ENCODE results near the gene STARD9.

Gene STARD9

GRCh38 chr15:42710662-42711061, 135.3 kb downstream of the STARD9 start:
- Histone ChIP-seq H3K36me3 (ENCODE audit: insufficient read depth, low read length) (no peaks in the 10 kb centered on the region), H3K9ac (ENCODE audit: low read depth, low read length) (no peak overlapping the region), H3K4me1 (ENCODE audit: insufficient read depth, low read length) (no peaks in the 10 kb centered on the region), H3K9me3 (ENCODE audit: control insufficient read depth, insufficient read depth, low read length) (no peaks in the 10 kb centered on the region)

GRCh38 chr15:42711746-42712145, 136.3 kb downstream of the STARD9 start:
- no peak overlapping the region for H3K9ac ChIP-seq (ENCODE audit: low read depth, low read length)
- no peaks in the 10 kb centered on the region for H3K9me3 ChIP-seq (ENCODE audit: control insufficient read depth, insufficient read depth, low read length)
- H3K4me1 ChIP-seq (ENCODE audit: insufficient read depth, low read length) = no peaks in the 10 kb centered on the region
- H3K36me3 ChIP-seq (ENCODE audit: insufficient read depth, low read length) = no peaks in the 10 kb centered on the region

- Histone ChIP-seq H3K36me3 (ENCODE audit: insufficient read depth, low read length) (no peaks in the 10 kb centered on the region), H3K9ac (ENCODE audit: low read depth, low read length) (no peak overlapping the region), H3K4me1 (ENCODE audit: insufficient read depth, low read length) (no peaks in the 10 kb centered on the region), H3K9me3 (ENCODE audit: control insufficient read depth, insufficient read depth, low read length) (no peaks in the 10 kb centered on the region)
Measured at GRCh38 chr15:42712584-42712983, 137.2 kb downstream of the STARD9 start.

- no peaks in the 10 kb centered on the region; the same call in 1 of the 2 replicates for H3K36me3 ChIP-seq (ENCODE audit: insufficient read depth, low read length)
- no peaks in the 10 kb centered on the region for H3K9me3 ChIP-seq (ENCODE audit: control insufficient read depth, insufficient read depth, low read length)
- H3K4me1 ChIP-seq (ENCODE audit: insufficient read depth, low read length) = no peaks in the 10 kb centered on the region
- no peak overlapping the region for H3K9ac ChIP-seq (ENCODE audit: low read depth, low read length)
Measured at GRCh38 chr15:42716125-42716524, 140.7 kb downstream of the STARD9 start.

- Histone ChIP-seq H3K9me3 (ENCODE audit: control insufficient read depth, insufficient read depth, low read length) (no peaks in the 10 kb centered on the region), H3K9ac (ENCODE audit: low read depth, low read length) (no peak overlapping the region), H3K4me1 (ENCODE audit: insufficient read depth, low read length) (no peaks in the 10 kb centered on the region), H3K36me3 (ENCODE audit: insufficient read depth, low read length) (no peaks in the 10 kb centered on the region; the same call in 1 of the 2 replicates)
Measured at GRCh38 chr15:42716626-42717025, 141.2 kb downstream of the STARD9 start.

- Histone ChIP-seq H3K36me3 (ENCODE audit: insufficient read depth, low read length) (peaks cover 2% of the 10 kb centered on the region), H3K9ac (ENCODE audit: low read depth, low read length) (no peak overlapping the region), H3K4me1 (ENCODE audit: insufficient read depth, low read length) (no peaks in the 10 kb centered on the region), H3K9me3 (ENCODE audit: control insufficient read depth, insufficient read depth, low read length) (no peaks in the 10 kb centered on the region)
Measured at GRCh38 chr15:42719043-42719442, 143.6 kb downstream of the STARD9 start.

GRCh38 chr15:42720071-42720470, 144.7 kb downstream of the STARD9 start:
- Histone ChIP-seq H3K9ac (ENCODE audit: low read depth, low read length) (no peak overlapping the region), H3K36me3 (ENCODE audit: insufficient read depth, low read length) (peaks cover 8% of the 10 kb centered on the region), H3K9me3 (ENCODE audit: control insufficient read depth, insufficient read depth, low read length) (no peaks in the 10 kb centered on the region)

GRCh38 chr15:42721016-42721415, 145.6 kb downstream of the STARD9 start:
- Histone ChIP-seq H3K9ac (ENCODE audit: low read depth, low read length) (no peak overlapping the region), H3K4me1 (ENCODE audit: insufficient read depth, low read length) (no peaks in the 10 kb centered on the region), H3K9me3 (ENCODE audit: control insufficient read depth, insufficient read depth, low read length) (no peaks in the 10 kb centered on the region), H3K36me3 (ENCODE audit: insufficient read depth, low read length) (peaks cover 9% of the 10 kb centered on the region)

More at GRCh38 chr15:42720071-42720470, 144.7 kb downstream of the STARD9 start:
- H3K4me1 ChIP-seq (ENCODE audit: insufficient read depth, low read length) = no peaks in the 10 kb centered on the region

GRCh38 chr15:42721916-42722315, 146.5 kb downstream of the STARD9 start:
- no peak overlapping the region for H3K9ac ChIP-seq (ENCODE audit: low read depth, low read length)
- no peaks in the 10 kb centered on the region for H3K4me1 ChIP-seq (ENCODE audit: insufficient read depth, low read length)
- no peaks in the 10 kb centered on the region for H3K9me3 ChIP-seq (ENCODE audit: control insufficient read depth, insufficient read depth, low read length)
- H3K36me3 ChIP-seq (ENCODE audit: insufficient read depth, low read length) = peaks cover 12% of the 10 kb centered on the region

- H3K36me3 ChIP-seq (ENCODE audit: insufficient read depth, low read length) = peaks cover 14% of the 10 kb centered on the region
- H3K4me1 ChIP-seq (ENCODE audit: insufficient read depth, low read length) = peaks cover 6% of the 10 kb centered on the region
- no peaks in the 10 kb centered on the region for H3K9me3 ChIP-seq (ENCODE audit: control insufficient read depth, insufficient read depth, low read length)
- no peak overlapping the region for H3K9ac ChIP-seq (ENCODE audit: low read depth, low read length)
Measured at GRCh38 chr15:42723068-42723467, 147.7 kb downstream of the STARD9 start.

GRCh38 chr15:42724276-42724675, 148.9 kb downstream of the STARD9 start:
- Histone ChIP-seq H3K9me3 (ENCODE audit: control insufficient read depth, insufficient read depth, low read length) (no peaks in the 10 kb centered on the region), H3K9ac (ENCODE audit: low read depth, low read length) (no peak overlapping the region), H3K36me3 (ENCODE audit: insufficient read depth, low read length) (peaks cover 14% of the 10 kb centered on the region), H3K4me1 (ENCODE audit: insufficient read depth, low read length) (peaks cover 12% of the 10 kb centered on the region)

- Histone ChIP-seq H3K9ac (ENCODE audit: low read depth, low read length) (no peak overlapping the region), H3K9me3 (ENCODE audit: control insufficient read depth, insufficient read depth, low read length) (no peaks in the 10 kb centered on the region), H3K4me1 (ENCODE audit: insufficient read depth, low read length) (peaks cover 12% of the 10 kb centered on the region), H3K36me3 (ENCODE audit: insufficient read depth, low read length) (peaks cover 14% of the 10 kb centered on the region)
Measured at GRCh38 chr15:42725331-42725903, 150.0 kb downstream of the STARD9 start.

GRCh38 chr15:42726114-42726513, 150.7 kb downstream of the STARD9 start:
- no peak overlapping the region for H3K9ac ChIP-seq (ENCODE audit: low read depth, low read length)
- H3K36me3 ChIP-seq (ENCODE audit: insufficient read depth, low read length) = peaks cover 14% of the 10 kb centered on the region
- no peaks in the 10 kb centered on the region for H3K9me3 ChIP-seq (ENCODE audit: control insufficient read depth, insufficient read depth, low read length)
- peaks cover 12% of the 10 kb centered on the region for H3K4me1 ChIP-seq (ENCODE audit: insufficient read depth, low read length)

GRCh38 chr15:42727750-42728381, 152.5 kb downstream of the STARD9 start:
- Histone ChIP-seq H3K36me3 (ENCODE audit: insufficient read depth, low read length) (peaks cover 19% of the 10 kb centered on the region), H3K9me3 (ENCODE audit: control insufficient read depth, insufficient read depth, low read length) (no peaks in the 10 kb centered on the region), H3K9ac (ENCODE audit: low read depth, low read length) (no peak overlapping the region), H3K4me1 (ENCODE audit: insufficient read depth, low read length) (peaks cover 12% of the 10 kb centered on the region)

GRCh38 chr15:42728560-42728959, 153.2 kb downstream of the STARD9 start:
- H3K4me1 ChIP-seq (ENCODE audit: insufficient read depth, low read length) = peaks cover 12% of the 10 kb centered on the region
- H3K9me3 ChIP-seq (ENCODE audit: control insufficient read depth, insufficient read depth, low read length) = no peaks in the 10 kb centered on the region
- H3K36me3 ChIP-seq (ENCODE audit: insufficient read depth, low read length) = peaks cover 19% of the 10 kb centered on the region
- H3K9ac ChIP-seq (ENCODE audit: low read depth, low read length) = no peak overlapping the region
